DOHH2 (cell line): Measurements from ENCODE around the gene ANKS1B.

ENCODE experiments used
- H3F3A ChIP-seq: fragments of 200-600 bp; sonication (generic), shearing (Covaris generic); 2 replicates; pipeline ENCODE4 v1.6.0; 2016; ENCODE audit warnings: antibody characterized with exemption, mild to moderate bottlenecking; ENCODE audit not compliant: control insufficient read depth, insufficient read depth
- H3K27ac ChIP-seq: fragments of 200-600 bp; sonication (generic); 2 replicates; pipeline ENCODE4 v1.5.1; 2014; ENCODE audit warnings: low read depth, mild to moderate bottlenecking, low read length, moderate library complexity
- H3K27me3 ChIP-seq: fragments of 200-600 bp; sonication (generic); 2 replicates; pipeline ENCODE4 v1.6.1; 2014; ENCODE audit warnings: mild to moderate bottlenecking, low read length, mixed read lengths; ENCODE audit not compliant: control insufficient read depth
- H3K36me3 ChIP-seq: fragments of 200-600 bp; sonication (generic); 2 replicates; pipeline ENCODE4 v1.6.1; 2014; ENCODE audit warnings: mild to moderate bottlenecking, low read length, moderate library complexity, mixed read lengths; ENCODE audit not compliant: control insufficient read depth
- H3K4me1 ChIP-seq: fragments of 200-600 bp; sonication (generic); 2 replicates; pipeline ENCODE4 v1.6.1; 2014; ENCODE audit warnings: mild to moderate bottlenecking, low read length, mixed read lengths; ENCODE audit not compliant: control insufficient read depth
- H3K4me2 ChIP-seq: fragments of 200-600 bp; sonication (generic); 2 replicates; pipeline ENCODE4 v1.6.0; 2014; ENCODE audit warnings: mild to moderate bottlenecking, low read length, moderate library complexity
- H3K4me3 ChIP-seq: fragments of 200-600 bp; sonication (generic); 2 replicates; pipeline ENCODE4 v1.5.1; 2014; ENCODE audit warnings: mild to moderate bottlenecking, low read length, mixed read lengths
- H3K79me2 ChIP-seq: fragments of 200-600 bp; sonication (generic); 2 replicates; pipeline ENCODE4 v1.6.1; 2014; ENCODE audit warnings: mild to moderate bottlenecking, low read length, mixed read lengths; ENCODE audit not compliant: control insufficient read depth
- H3K9me2 ChIP-seq: fragments of 200-600 bp; sonication (generic); replicated peaks from 2 replicates; pipeline ENCODE4 v1.6.1; 2014; ENCODE audit warnings: mild to moderate bottlenecking, low read length, mixed read lengths; ENCODE audit not compliant: control insufficient read depth
- H3K9me3 ChIP-seq: fragments of 200-600 bp; sonication (generic); 2 replicates; pipeline ENCODE4 v1.6.1; 2014; ENCODE audit warnings: antibody characterized with exemption, low read length, mixed read lengths; ENCODE audit not compliant: control insufficient read depth, insufficient read depth
- H4K20me1 ChIP-seq: fragments of 200-600 bp; sonication (generic); 2 replicates; pipeline ENCODE4 v1.6.0; 2014; ENCODE audit warnings: low read depth, mild to moderate bottlenecking, antibody characterized with exemption, low read length, moderate library complexity; ENCODE audit not compliant: control insufficient read depth, insufficient read depth
- CTCF ChIP-seq: fragments of 200-600 bp; sonication (generic); IDR thresholded peaks from one replicate; pipeline ENCODE4 v1.5.1; 2014; ENCODE audit warnings: antibody characterized with exemption, mild to moderate bottlenecking, low read depth, low read length; ENCODE audit not compliant: poor library complexity, severe bottlenecking
- EZH2phosphoT487 ChIP-seq: fragments of 200-600 bp; sonication (generic); IDR thresholded peaks from 2 replicates; pipeline ENCODE4 v1.6.1; 2017; ENCODE audit warnings: borderline replicate concordance, mild to moderate bottlenecking, antibody characterized with exemption, low read length, moderate library complexity, mixed read lengths

Gene ANKS1B

GRCh38 chr12:99573980-99574379, 410.8 kb downstream of the ANKS1B start:
- TF ChIP-seq CTCF (no peak), EZH2phosphoT487 (no peak)
- no peaks in the 10 kb centered on the region for H3K9me2 ChIP-seq
- no peak overlapping the region for H3K4me3 ChIP-seq
- no peaks in the 10 kb centered on the region for H4K20me1 ChIP-seq
- no peaks in the 10 kb centered on the region for H3K27me3 ChIP-seq
- H3F3A ChIP-seq = no peaks in the 10 kb centered on the region
- no peaks in the 10 kb centered on the region for H3K4me1 ChIP-seq
- H3K27ac ChIP-seq = no peak overlapping the region
- peaks cover 19% of the 10 kb centered on the region; the same call in 1 of the 2 replicates for H3K9me3 ChIP-seq
- no peaks in the 10 kb centered on the region for H3K79me2 ChIP-seq
- no peak overlapping the region for H3K4me2 ChIP-seq
- no peaks in the 10 kb centered on the region for H3K36me3 ChIP-seq

- H3K36me3 ChIP-seq = no peaks in the 10 kb centered on the region
- no peak for TF ChIP-seq EZH2phosphoT487
- TF ChIP-seq CTCF = no peak
- H3K9me3 ChIP-seq = peaks cover 22% of the 10 kb centered on the region; the same call in 1 of the 2 replicates
Observed at GRCh38 chr12:99567072-99567471, 417.7 kb downstream of the ANKS1B start.

GRCh38 chr12:99558109-99558508, 426.6 kb downstream of the ANKS1B start:
- H4K20me1 ChIP-seq = no peaks in the 10 kb centered on the region
- H3K27me3 ChIP-seq = no peaks in the 10 kb centered on the region
- no peaks in the 10 kb centered on the region for H3K79me2 ChIP-seq
- H3K36me3 ChIP-seq = no peaks in the 10 kb centered on the region
- H3F3A ChIP-seq = no peaks in the 10 kb centered on the region
- H3K27ac ChIP-seq = no peak overlapping the region
- no peak overlapping the region for H3K4me2 ChIP-seq
- TF ChIP-seq EZH2phosphoT487 (no peak), CTCF (no peak)
- no peaks in the 10 kb centered on the region for H3K4me1 ChIP-seq
- peaks cover 34% of the 10 kb centered on the region; the same call in 1 of the 2 replicates for H3K9me3 ChIP-seq
- no peak overlapping the region for H3K4me3 ChIP-seq
- H3K9me2 ChIP-seq = no peaks in the 10 kb centered on the region

More at GRCh38 chr12:99567072-99567471, 417.7 kb downstream of the ANKS1B start:
- Histone ChIP-seq H4K20me1 (no peaks in the 10 kb centered on the region), H3K27ac (no peak overlapping the region), H3F3A (no peaks in the 10 kb centered on the region), H3K79me2 (no peaks in the 10 kb centered on the region), H3K4me2 (no peak overlapping the region), H3K4me1 (no peaks in the 10 kb centered on the region), H3K9me2 (no peaks in the 10 kb centered on the region), H3K4me3 (no peak overlapping the region), H3K27me3 (no peaks in the 10 kb centered on the region)
